GM12878 (cell line): ENCODE data around the gene ITGB8. TPM values are rescaled to one million over a fixed set of nuclear protein-coding genes. Genes with fewer than 3 reads are reported as not detected.

Experiments used
- ATF7 ChIP-seq: fragments of 450-650 bp; IDR thresholded peaks from 2 replicates; pipeline ENCODE4 v1.6.1; 2016; ENCODE audit warnings: low read depth, mild to moderate bottlenecking
- BCL11A ChIP-seq: IDR thresholded peaks from 2 replicates; pipeline ENCODE4 v1.6.1; 2011; ENCODE audit warnings: low read depth, low read length
- CTCF ChIP-seq, 3 experiments: IDR thresholded peaks in 2 of 3; conservative IDR thresholded peaks in 1 of 3; 2 replicates each; pipeline ENCODE4 v1.5.1; 2011; ENCODE audit warnings: low read depth in 3 of 3, low read length in 3 of 3, mild to moderate bottlenecking in 3 of 3, control low read depth in 2 of 3, moderate library complexity in 2 of 3, inconsistent platforms in 1 of 3, mixed read lengths in 1 of 3; ENCODE audit not compliant: control insufficient read depth in 2 of 3, insufficient read depth in 1 of 3; ENCODE audit errors: extremely low read depth in 1 of 3
- EP300 ChIP-seq, 2 experiments: fragments of 150-350 bp in 1 of 2; IDR thresholded peaks; 2 replicates each; pipeline ENCODE4 v1.6.1; 2011 to 2012; ENCODE audit warnings: low read depth in 2 of 2, low read length in 2 of 2, borderline replicate concordance in 1 of 2, improper control_type of control experiment in 1 of 2, inconsistent platforms in 1 of 2; ENCODE audit not compliant: control insufficient read depth in 1 of 2
- FOXM1 ChIP-seq: IDR thresholded peaks from 2 replicates; pipeline ENCODE4 v1.6.1; 2012; ENCODE audit warnings: low read depth, mild to moderate bottlenecking, inconsistent platforms, low read length, moderate library complexity
- HDAC6 ChIP-seq: fragments of 200-600 bp; sonication (generic); IDR thresholded peaks from one replicate; pipeline ENCODE4 v1.8.0; 2017; ENCODE audit warnings: antibody characterized with exemption; ENCODE audit not compliant: unreplicated experiment
- IRF4 ChIP-seq: IDR thresholded peaks from 2 replicates; pipeline ENCODE4 v1.6.1; 2011; ENCODE audit warnings: low read depth, low read length
- NFIC ChIP-seq: IDR thresholded peaks from 2 replicates; pipeline ENCODE4 v1.6.1; 2012; ENCODE audit warnings: low read depth, mild to moderate bottlenecking, inconsistent platforms, low read length, moderate library complexity
- NFYB ChIP-seq: IDR thresholded peaks from 2 replicates; pipeline ENCODE4 v1.6.1; 2011; ENCODE audit warnings: low read depth, mild to moderate bottlenecking, low read length, improper control_type of control experiment, moderate library complexity; ENCODE audit not compliant: insufficient read depth
- NR2C1 ChIP-seq: fragments of 450-650 bp; IDR thresholded peaks from 2 replicates; pipeline ENCODE4 v1.6.1; 2017; ENCODE audit warnings: antibody characterized with exemption, mild to moderate bottlenecking, moderate library complexity
- NR2F1 ChIP-seq: fragments of 450-650 bp; conservative IDR thresholded peaks from 2 replicates; pipeline ENCODE4 v1.6.1; 2017; ENCODE audit warnings: mild to moderate bottlenecking
- PBX3 ChIP-seq: IDR thresholded peaks from 2 replicates; pipeline ENCODE4 v1.6.1; 2011; ENCODE audit warnings: mild to moderate bottlenecking, low read depth, low read length, moderate library complexity; ENCODE audit not compliant: insufficient replicate concordance
- RCOR1 ChIP-seq: conservative IDR thresholded peaks from 2 replicates; pipeline ENCODE4 v1.6.1; 2012; ENCODE audit warnings: low read depth, low read length, improper control_type of control experiment
- RELA ChIP-seq: fragments of 450-650 bp; IDR thresholded peaks from 2 replicates; pipeline ENCODE4 v1.8.0; 2014; ENCODE audit warnings: borderline replicate concordance; ENCODE audit not compliant: partially characterized antibody
- RFX5 ChIP-seq: IDR thresholded peaks from 2 replicates; pipeline ENCODE4 v1.6.1; 2011; ENCODE audit warnings: low read depth, low read length, improper control_type of control experiment
- SIX5 ChIP-seq: IDR thresholded peaks from 2 replicates; pipeline ENCODE4 v1.6.1; 2011; ENCODE audit warnings: mild to moderate bottlenecking, low read depth, low read length, moderate library complexity; ENCODE audit not compliant: severe bottlenecking
- SMAD5 ChIP-seq: IDR thresholded peaks from 2 replicates; pipeline ENCODE4 v1.6.1; 2016; ENCODE audit warnings: antibody characterized with exemption, low read depth
- SUZ12 ChIP-seq: fragments of 200-600 bp; sonication (generic); IDR thresholded peaks from one replicate; pipeline ENCODE4 v1.6.1; 2018; ENCODE audit warnings: antibody characterized with exemption, mild to moderate bottlenecking; ENCODE audit not compliant: unreplicated experiment
- USF2 ChIP-seq: IDR thresholded peaks from 2 replicates; pipeline ENCODE4 v1.6.1; 2011; ENCODE audit warnings: low read depth, low read length, improper control_type of control experiment, borderline replicate concordance
- ZBTB33 ChIP-seq: fragments of 450-650 bp; IDR thresholded peaks from 2 replicates; pipeline ENCODE4 v1.6.1; 2017; ENCODE audit warnings: mild to moderate bottlenecking
- ZNF24 ChIP-seq: fragments of 450-650 bp; IDR thresholded peaks from 2 replicates; pipeline ENCODE4 v1.6.1; 2017; ENCODE audit warnings: antibody characterized with exemption, mild to moderate bottlenecking
- polyA plus RNA-seq, 11 experiments: library from polyadenylated mRNA; depleted of rRNA in 4 of 11; unstranded in 6 of 11; stranded (reverse) in 5 of 11; fragments of >200 nt; fragmentation: Nextera tagmentation in 4 of 11; fragmentation: Illumina TruSeq in 1 of 11; extraction: Ambion mirVana in 4 of 11; extraction: Trizol in 1 of 11; gene quantifications; 1 replicate in 1 of 11; 2 replicates in 10 of 11; pipeline versions ENCODE4 v1.2.1 to v1.2.3, GENCODE V29; 2011 to 2016; ENCODE audit warnings: inconsistent platforms in 2 of 11, missing spikeins in 2 of 11, low read depth in 1 of 11
- total RNA-seq, 4 experiments: library from RNA; depleted of rRNA in 3 of 4; stranded (reverse); fragments of >200 nt in 3 of 4; fragmentation: Illumina TruSeq in 1 of 4; extraction: Trizol in 1 of 4; gene quantifications; 2 replicates each; pipeline versions ENCODE4 v1.2.1 to v1.2.3, GENCODE V29; 2013 to 2021
- TF ChIP-seq, protein P1 (sequence below): IDR thresholded peaks from 2 replicates; pipeline ENCODE4 v1.6.1; 2011; ENCODE audit warnings: borderline replicate concordance, low read depth, mild to moderate bottlenecking, moderate library complexity, low read length; ENCODE audit not compliant: insufficient read depth, poor library complexity, severe bottlenecking
- TF ChIP-seq, protein P2 (sequence below): IDR thresholded peaks from 2 replicates; pipeline ENCODE4 v1.6.1; 2012; ENCODE audit warnings: low read depth, low read length, improper control_type of control experiment

Gene ITGB8
- total and polyA plus RNA-seq, 10 of the 15 experiments (the other 5 are each of a cell fraction or from before 2014, with no cell fraction given): 0.37 to 26.2 (median 1.5) TPM

- TF ChIP-seq, protein P1, sequence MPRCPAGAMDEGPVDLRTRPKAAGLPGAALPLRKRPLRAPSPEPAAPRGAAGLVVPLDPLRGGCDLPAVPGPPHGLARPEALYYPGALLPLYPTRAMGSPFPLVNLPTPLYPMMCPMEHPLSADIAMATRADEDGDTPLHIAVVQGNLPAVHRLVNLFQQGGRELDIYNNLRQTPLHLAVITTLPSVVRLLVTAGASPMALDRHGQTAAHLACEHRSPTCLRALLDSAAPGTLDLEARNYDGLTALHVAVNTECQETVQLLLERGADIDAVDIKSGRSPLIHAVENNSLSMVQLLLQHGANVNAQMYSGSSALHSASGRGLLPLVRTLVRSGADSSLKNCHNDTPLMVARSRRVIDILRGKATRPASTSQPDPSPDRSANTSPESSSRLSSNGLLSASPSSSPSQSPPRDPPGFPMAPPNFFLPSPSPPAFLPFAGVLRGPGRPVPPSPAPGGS: peak; percentile 29
- no peak for TF ChIP-seq ZBTB33
- TF ChIP-seq EP300 (IDR thresholded peaks at IDR 0.05; ENCODE audit: borderline replicate concordance in 1 of 2, control insufficient read depth in 1 of 2, low read depth in 2 of 2, low read length in 2 of 2): 0 out of 4 replicates have a peak, but pooled peaks of 1 of the 2 experiments have one; percentile 24
- no peak for TF ChIP-seq SIX5
- TF ChIP-seq RCOR1: no peak
- TF ChIP-seq NFIC: no peak
- TF ChIP-seq CTCF (IDR thresholded peaks at IDR 0.05 in 2 of 3, conservative IDR thresholded peaks at IDR 0.05 in 1 of 3; ENCODE audit: control insufficient read depth in 2 of 3, extremely low read depth in 1 of 3, insufficient read depth in 1 of 3, low read depth in 3 of 3, low read length in 3 of 3): no peak
- TF ChIP-seq NR2C1: no peak
- TF ChIP-seq SUZ12: no peak
- no peak for TF ChIP-seq ZNF24
- TF ChIP-seq, protein P2, sequence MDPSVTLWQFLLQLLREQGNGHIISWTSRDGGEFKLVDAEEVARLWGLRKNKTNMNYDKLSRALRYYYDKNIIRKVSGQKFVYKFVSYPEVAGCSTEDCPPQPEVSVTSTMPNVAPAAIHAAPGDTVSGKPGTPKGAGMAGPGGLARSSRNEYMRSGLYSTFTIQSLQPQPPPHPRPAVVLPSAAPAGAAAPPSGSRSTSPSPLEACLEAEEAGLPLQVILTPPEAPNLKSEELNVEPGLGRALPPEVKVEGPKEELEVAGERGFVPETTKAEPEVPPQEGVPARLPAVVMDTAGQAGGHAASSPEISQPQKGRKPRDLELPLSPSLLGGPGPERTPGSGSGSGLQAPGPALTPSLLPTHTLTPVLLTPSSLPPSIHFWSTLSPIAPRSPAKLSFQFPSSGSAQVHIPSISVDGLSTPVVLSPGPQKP: no peak
- no peak for TF ChIP-seq SMAD5
- TF ChIP-seq PBX3: no peak
- TF ChIP-seq NR2F1: no peak
- no peak; the same call in 1 of the 2 replicates for TF ChIP-seq FOXM1
- no peak; the same call in 1 of the 2 replicates for TF ChIP-seq BCL11A
- no peak for TF ChIP-seq RFX5
- TF ChIP-seq IRF4: no peak
- no peak for TF ChIP-seq NFYB
- no peak for TF ChIP-seq RELA
- no peak for TF ChIP-seq HDAC6
- TF ChIP-seq USF2: no peak
- TF ChIP-seq ATF7: no peak
Observed at GRCh38 chr7:20284771-20285143, 45.9 kb upstream of the ITGB8 start (continued).
